ENCODE measurements around the gene TBC1D5.

The TBC1D5 gene

DNA sequence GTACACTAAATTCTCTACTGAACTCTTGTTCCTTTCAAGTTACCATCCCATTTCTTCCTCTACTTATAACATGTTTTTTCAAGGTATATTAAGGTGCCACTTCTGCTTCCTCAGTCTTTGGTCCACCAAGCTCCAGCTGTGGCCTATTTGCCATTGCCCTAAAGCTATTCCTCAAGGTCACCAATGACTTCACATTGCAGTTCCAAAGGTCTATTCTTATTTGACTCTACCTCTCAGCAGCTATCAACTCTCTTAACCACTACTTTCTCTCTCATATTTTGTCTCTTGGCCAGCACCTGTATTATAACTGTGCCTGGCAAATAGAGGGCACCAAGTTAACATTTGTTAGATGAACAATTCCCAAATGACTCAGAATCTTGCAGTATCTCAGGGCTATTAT, 503.0 kb downstream of the TBC1D5 start:
- TF ChIP-seq TAF1 (IDR thresholded peaks at IDR 0.05; ENCODE audit: borderline replicate concordance, insufficient read depth, low read length) (no peak), SIN3A (IDR thresholded peaks at IDR 0.05; ENCODE audit: borderline replicate concordance, insufficient read depth, low read length) (no peak), REST (IDR thresholded peaks at IDR 0.05; ENCODE audit: insufficient read depth in 1 of 2, low read depth in 2 of 2, low read length in 2 of 2) (no peak), POLR2AphosphoS5 (IDR thresholded peaks at IDR 0.05; ENCODE audit: low read depth, low read length) (no peak), FOXP2 (optimal IDR thresholded peaks at IDR 0.05; ENCODE audit: borderline replicate concordance, extremely low read depth, extremely low read length, insufficient read depth) (no peak)

- no peak for TF ChIP-seq REST (IDR thresholded peaks at IDR 0.05; ENCODE audit: insufficient read depth in 1 of 2, low read depth in 2 of 2, low read length in 2 of 2)
- no peak for TF ChIP-seq SIN3A (IDR thresholded peaks at IDR 0.05; ENCODE audit: borderline replicate concordance, insufficient read depth, low read length)
- no peak for TF ChIP-seq FOXP2 (optimal IDR thresholded peaks at IDR 0.05; ENCODE audit: borderline replicate concordance, extremely low read depth, extremely low read length, insufficient read depth)
- TF ChIP-seq TAF1 (IDR thresholded peaks at IDR 0.05; ENCODE audit: borderline replicate concordance, insufficient read depth, low read length) = no peak
- TF ChIP-seq POLR2AphosphoS5 (IDR thresholded peaks at IDR 0.05; ENCODE audit: low read depth, low read length) = no peak
Observed at GRCh38 chr3:17238023-17238422, 504.4 kb downstream of the TBC1D5 start.

- TF ChIP-seq SIN3A (IDR thresholded peaks at IDR 0.05; ENCODE audit: borderline replicate concordance, insufficient read depth, low read length) = no peak
- TF ChIP-seq REST (IDR thresholded peaks at IDR 0.05; ENCODE audit: insufficient read depth in 1 of 2, low read depth in 2 of 2, low read length in 2 of 2) = no peak
Observed at GRCh38 chr3:17235310-17235709, 507.1 kb downstream of the TBC1D5 start.

DNA sequence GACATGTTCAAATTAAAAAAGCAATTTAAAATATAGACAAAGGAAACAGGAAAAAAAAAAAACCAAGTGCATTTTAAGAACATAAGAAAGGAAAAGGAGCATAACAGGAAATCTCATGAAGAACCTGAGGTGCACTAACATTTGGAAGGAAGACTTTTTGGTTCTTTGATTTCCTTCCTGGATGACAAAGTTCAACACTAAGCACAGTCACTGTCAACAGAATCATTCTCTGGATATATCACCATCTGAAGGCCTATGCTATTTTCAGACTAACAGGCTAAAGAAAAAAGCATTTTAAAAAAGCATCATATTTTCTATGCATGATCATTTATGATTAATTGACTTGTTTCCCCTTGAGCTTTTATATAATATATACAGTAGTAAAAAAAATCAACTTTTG, 508.0 kb downstream of the TBC1D5 start:
- TF ChIP-seq TAF1 (IDR thresholded peaks at IDR 0.05; ENCODE audit: borderline replicate concordance, insufficient read depth, low read length) (no peak), REST (IDR thresholded peaks at IDR 0.05; ENCODE audit: insufficient read depth in 1 of 2, low read depth in 2 of 2, low read length in 2 of 2) (no peak), SIN3A (IDR thresholded peaks at IDR 0.05; ENCODE audit: borderline replicate concordance, insufficient read depth, low read length) (no peak), POLR2AphosphoS5 (IDR thresholded peaks at IDR 0.05; ENCODE audit: low read depth, low read length) (no peak), FOXP2 (optimal IDR thresholded peaks at IDR 0.05; ENCODE audit: borderline replicate concordance, extremely low read depth, extremely low read length, insufficient read depth) (no peak)

GRCh38 chr3:17233398-17233800, 509.0 kb downstream of the TBC1D5 start:
- TF ChIP-seq SIN3A (IDR thresholded peaks at IDR 0.05; ENCODE audit: borderline replicate concordance, insufficient read depth, low read length) (no peak), TAF1 (IDR thresholded peaks at IDR 0.05; ENCODE audit: borderline replicate concordance, insufficient read depth, low read length) (no peak), REST (IDR thresholded peaks at IDR 0.05; ENCODE audit: insufficient read depth in 1 of 2, low read depth in 2 of 2, low read length in 2 of 2) (no peak), POLR2AphosphoS5 (IDR thresholded peaks at IDR 0.05; ENCODE audit: low read depth, low read length) (no peak), FOXP2 (optimal IDR thresholded peaks at IDR 0.05; ENCODE audit: borderline replicate concordance, extremely low read depth, extremely low read length, insufficient read depth) (no peak)

Data from PFSK-1 (cell line).